GM23338 (cell line): Measurements from ENCODE around the gene PRKCI. TPM values are rescaled to one million over a fixed set of nuclear protein-coding genes. Genes with fewer than 3 reads are reported as not detected.

Experiments
- ATAC-seq: fragments of 200-7000 bp; cut with Tn5 transposase; 3 replicates; pipeline ENCODE4 v1.9.1; 2020
- DNase-seq: peaks from one replicate; pipeline ENCODE4 v3.0.0-alpha.2; 2015; ENCODE audit warnings: low spot score
- H2AFZ ChIP-seq: fragments of 200-600 bp; sonication (generic); 2 replicates; pipeline ENCODE4 v1.8.0; 2016; ENCODE audit warnings: antibody characterized with exemption, mild to moderate bottlenecking, moderate library complexity
- H3F3A ChIP-seq: fragments of 200-600 bp; sonication (generic); replicated peaks from 2 replicates; pipeline ENCODE4 v1.8.0; 2017; ENCODE audit warnings: antibody characterized with exemption, mixed run types, low read depth
- H3K27ac ChIP-seq: fragments of 200-600 bp; sonication (generic); 2 replicates; pipeline ENCODE4 v1.6.1; 2016; ENCODE audit warnings: low read depth
- H3K27me3 ChIP-seq: fragments of 200-600 bp; sonication (generic); 2 replicates; pipeline ENCODE4 v1.8.0; 2016; ENCODE audit warnings: mild to moderate bottlenecking, mixed run types, moderate library complexity; ENCODE audit not compliant: insufficient read depth
- H3K36me3 ChIP-seq: fragments of 200-600 bp; sonication (generic); 2 replicates; pipeline ENCODE4 v1.8.0; 2016; ENCODE audit warnings: mild to moderate bottlenecking; ENCODE audit not compliant: insufficient read depth
- H3K4me1 ChIP-seq: fragments of 200-600 bp; sonication (generic); 2 replicates; pipeline ENCODE4 v1.8.0; 2016; ENCODE audit warnings: mild to moderate bottlenecking, moderate library complexity; ENCODE audit not compliant: insufficient read depth
- H3K4me2 ChIP-seq: fragments of 200-600 bp; sonication (generic); 2 replicates; pipeline ENCODE4 v1.7.1; 2017; ENCODE audit warnings: mixed run types
- H3K4me3 ChIP-seq: fragments of 200-600 bp; sonication (generic); 2 replicates; pipeline ENCODE4 v1.6.1; 2016; ENCODE audit warnings: mixed run types
- H3K79me2 ChIP-seq: fragments of 200-600 bp; sonication (generic); replicated peaks from 2 replicates; pipeline ENCODE4 v1.8.0; 2017; ENCODE audit warnings: mild to moderate bottlenecking; ENCODE audit not compliant: insufficient read depth
- H3K9me2 ChIP-seq: fragments of 200-600 bp; sonication (generic); 2 replicates; pipeline ENCODE4 v1.8.0; 2017; ENCODE audit not compliant: insufficient read depth
- H4K20me1 ChIP-seq: fragments of 200-600 bp; sonication (generic); replicated peaks from 2 replicates; pipeline ENCODE4 v1.8.0; 2017; ENCODE audit warnings: mild to moderate bottlenecking; ENCODE audit not compliant: insufficient read depth
- H3K27ac Mint-ChIP-seq: 2 replicates; pipeline ENCODE4 v1.8.0; 2020; ENCODE audit warnings: inconsistent platforms, mild to moderate bottlenecking, moderate library complexity, mixed read lengths
- H3K27me3 Mint-ChIP-seq: 3 replicates; pipeline ENCODE4 v1.8.0; 2022; ENCODE audit warnings: low read depth, mild to moderate bottlenecking, moderate library complexity, mixed read lengths, inconsistent platforms; ENCODE audit not compliant: insufficient read depth, poor library complexity
- H3K36me3 Mint-ChIP-seq: 3 replicates; pipeline ENCODE4 v1.8.0; 2021; ENCODE audit warnings: low read depth, mild to moderate bottlenecking, inconsistent platforms, moderate library complexity, mixed read lengths
- H3K4me1 Mint-ChIP-seq: 3 replicates; pipeline ENCODE4 v1.8.0; 2020; ENCODE audit warnings: mild to moderate bottlenecking, inconsistent platforms, mixed read lengths
- H3K4me3 Mint-ChIP-seq: 3 replicates; pipeline ENCODE4 v1.8.0; 2021; ENCODE audit warnings: moderate library complexity, mild to moderate bottlenecking, inconsistent platforms, mixed read lengths
- H3K9me3 Mint-ChIP-seq: 3 replicates; pipeline ENCODE4 v1.8.0; 2020; ENCODE audit warnings: moderate library complexity, mild to moderate bottlenecking, inconsistent platforms, mixed read lengths
- ETS1 ChIP-seq: IDR thresholded peaks from 2 replicates; pipeline ENCODE4 v1.6.1; 2016; ENCODE audit warnings: antibody characterized with exemption
- REST ChIP-seq: IDR thresholded peaks from one replicate; pipeline ENCODE4 v1.6.1; 2018; ENCODE audit warnings: antibody characterized with exemption; ENCODE audit not compliant: unreplicated experiment
- STAT1 ChIP-seq: IDR thresholded peaks from one replicate; pipeline ENCODE4 v1.6.1; 2016; ENCODE audit warnings: antibody characterized with exemption; ENCODE audit not compliant: unreplicated experiment
- ZNF331 ChIP-seq: fragments of 250-450 bp; sonication (Bioruptor Pico); IDR thresholded peaks from 2 replicates; pipeline ENCODE4 v1.5.0; 2020; ENCODE audit warnings: low read depth, mild to moderate bottlenecking, moderate library complexity
- polyA plus RNA-seq: library from polyadenylated mRNA; unstranded; fragments of >200 nt; fragmentation: Nextera tagmentation; extraction: Ambion mirVana; gene quantifications from 2 replicates; pipeline ENCODE4 v1.2.1, GENCODE V29; 2016
- total RNA-seq: library from RNA; depleted of rRNA; stranded (reverse); fragments of >200 nt; shearing (Covaris generic); gene quantifications from 2 replicates; pipeline ENCODE4 v1.2.3, GENCODE V29; 2014

Gene PRKCI
- total and polyA plus RNA-seq, 2 experiments from 2014 or later: 58.0 to 119 TPM

GRCh38 chr3:170320461-170321121 lies 98.4 kb downstream of the PRKCI start (continued):
- TF ChIP-seq REST (no peak), ZNF331 (CRISPR knock-in tag) (no peak), STAT1 (no peak)

DNA sequence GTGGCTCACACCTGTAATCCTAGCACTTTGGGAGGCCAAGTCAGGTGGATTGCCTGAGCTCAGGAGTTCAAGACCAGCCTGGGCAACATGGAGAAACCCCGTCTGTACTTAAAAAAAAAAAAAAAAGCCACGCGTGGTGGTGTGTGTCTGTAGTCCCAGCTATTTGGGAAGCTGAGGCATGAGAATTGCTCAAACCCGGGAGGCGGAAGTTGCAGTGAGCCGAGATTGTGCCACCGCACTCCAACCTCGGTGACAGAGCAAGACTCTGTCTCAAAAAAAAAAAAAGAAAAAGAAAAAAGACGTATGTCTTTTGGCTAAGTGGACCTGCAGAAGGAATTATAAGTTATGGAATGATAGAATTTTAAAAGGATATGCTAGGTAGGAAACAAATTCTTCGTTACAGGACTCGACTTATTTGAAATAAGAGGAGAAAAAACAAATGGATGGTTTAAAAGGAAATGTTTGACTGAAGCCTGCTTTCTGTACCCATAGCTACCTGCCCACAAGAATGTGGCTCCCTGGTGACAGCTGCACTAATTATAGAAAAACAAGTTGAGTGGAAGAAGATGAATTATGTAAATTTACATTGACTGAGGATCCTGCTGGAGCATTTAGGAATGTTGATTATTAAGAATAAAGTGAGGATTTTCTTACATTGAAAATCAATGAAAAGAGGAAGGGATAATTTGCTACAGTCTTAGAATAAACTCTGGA lies 99.3 kb downstream of the PRKCI start:
- no peak for TF ChIP-seq REST
- no peak for TF ChIP-seq ETS1
- Histone ChIP-seq H3K4me1 (peaks cover 50% of the 10 kb centered on the region), H3F3A (no peaks in the 10 kb centered on the region; the same call in 1 of the 2 replicates), H3K4me3 (no peak overlapping the region), H3K9me2 (no peaks in the 10 kb centered on the region), H4K20me1 (no peaks in the 10 kb centered on the region), H3K79me2 (no peaks in the 10 kb centered on the region), H3K27ac (no peak overlapping the region), H3K4me2 (peak overlapping the region; percentile 8; the same call in 1 of the 2 replicates), H2AFZ (no peak overlapping the region), H3K27me3 (peaks cover 5% of the 10 kb centered on the region; the same call in 1 of the 2 replicates), H3K36me3 (peaks cover 3% of the 10 kb centered on the region; the same call in 1 of the 2 replicates)
- no peak for DNase-seq
- Mint-ChIP-seq H3K36me3 (peaks cover 15% of the 10 kb centered on the region), H3K9me3 (peaks cover 20% of the 10 kb centered on the region), H3K4me1 (peaks cover 48% of the 10 kb centered on the region), H3K4me3 (no peak overlapping the region; the same call in 2 of the 3 replicates), H3K27ac (no peak overlapping the region), H3K27me3 (peaks cover 7% of the 10 kb centered on the region)
- no peak for ATAC-seq
